PC-9 (cell line): ENCODE results near the gene DNAJB14. TPM values are rescaled to one million over a fixed set of nuclear protein-coding genes. Genes with fewer than 3 reads are reported as not detected.

Experiments
- BruUV-seq: library from RNA; stranded (reverse); fragments of 400-500 nt; replicated peaks from 2 replicates; lab custom pipeline; 2021; lab: Mats Ljungman, UMichigan
- CTCF ChIA-PET: fragments of 300-600 bp; sonication (Branson Sonifier 250); formaldehyde crosslinking; loops from one replicate; lab custom pipeline; 2022; ENCODE audit warnings: antibody characterized with exemption; lab: Charles Lee
- POLR2A ChIA-PET: fragments of 300-600 bp; sonication (Branson Sonifier 250); formaldehyde crosslinking; loops from one replicate; lab custom pipeline; 2022; ENCODE audit warnings: antibody characterized with exemption; ENCODE audit not compliant: unreplicated experiment; lab: Charles Lee
- DNase-seq, 2 experiments: peaks; one replicate each; pipeline versions ENCODE4 v3.0.0 to v3.0.0-alpha.2; 2015 to 2022; ENCODE audit warnings: mixed read lengths in 1 of 2
- H2AFZ ChIP-seq: fragments of 200-600 bp; sonication (generic); 2 replicates; pipeline ENCODE4 v1.8.1; 2017; ENCODE audit warnings: antibody characterized with exemption
- H3F3A ChIP-seq: fragments of 200-600 bp; sonication (generic); 2 replicates; pipeline ENCODE4 v1.8.1; 2017; ENCODE audit warnings: antibody characterized with exemption, mild to moderate bottlenecking, low read depth; ENCODE audit not compliant: insufficient read depth
- H3K27ac ChIP-seq: fragments of 200-600 bp; sonication (generic); 2 replicates; pipeline ENCODE4 v1.6.1; 2016; ENCODE audit warnings: mixed run types
- H3K27me3 ChIP-seq: fragments of 200-600 bp; sonication (generic); 2 replicates; pipeline ENCODE4 v1.6.1; 2016; ENCODE audit warnings: low read depth, mixed run types; ENCODE audit not compliant: insufficient read depth
- H3K36me3 ChIP-seq: fragments of 200-600 bp; sonication (generic); 2 replicates; pipeline ENCODE4 v1.6.1; 2016; ENCODE audit warnings: low read depth, mixed run types
- H3K4me1 ChIP-seq: fragments of 200-600 bp; sonication (generic); replicated peaks from 2 replicates; pipeline ENCODE4 v1.6.1; 2016; ENCODE audit warnings: mixed run types; ENCODE audit not compliant: insufficient read depth
- H3K4me2 ChIP-seq: fragments of 200-600 bp; sonication (generic); 2 replicates; pipeline ENCODE4 v1.6.1; 2017; ENCODE audit warnings: mixed run types
- H3K4me3 ChIP-seq: fragments of 200-600 bp; sonication (generic); 2 replicates; pipeline ENCODE4 v1.6.1; 2016; ENCODE audit warnings: mixed run types
- H3K79me2 ChIP-seq: fragments of 200-600 bp; sonication (generic); 2 replicates; pipeline ENCODE4 v1.6.1; 2017; ENCODE audit warnings: low read depth, mixed run types
- H3K9me2 ChIP-seq: fragments of 200-600 bp; sonication (generic); 2 replicates; pipeline ENCODE4 v1.8.1; 2017; ENCODE audit warnings: mild to moderate bottlenecking; ENCODE audit not compliant: insufficient read depth
- H3K9me3 ChIP-seq: fragments of 200-600 bp; sonication (generic); 2 replicates; pipeline ENCODE4 v1.8.1; 2016; ENCODE audit warnings: low read depth; ENCODE audit not compliant: insufficient read depth
- H4K20me1 ChIP-seq: fragments of 200-600 bp; sonication (generic); 2 replicates; pipeline ENCODE4 v1.8.1; 2017; ENCODE audit not compliant: insufficient read depth
- EZH2 ChIP-seq: fragments of 200-600 bp; sonication (generic); IDR thresholded peaks from 2 replicates; pipeline ENCODE4 v1.8.0; 2017; ENCODE audit warnings: antibody characterized with exemption, low read depth
- intact Hi-C: fragments of 100-400 bp; cut with micrococcal nuclease; formaldehyde crosslinking; loops from one replicate; pipeline ENCODE4 v1.10.0; 2022; ENCODE audit not compliant: unreplicated experiment
- total RNA-seq: library from RNA; stranded (reverse); gene quantifications from 2 replicates; pipeline ENCODE4 v1.2.3, GENCODE V29; 2021
- TF ChIP-seq, protein P1 (sequence below): fragments of 200-600 bp; sonication (generic); conservative IDR thresholded peaks from 2 replicates; pipeline ENCODE4 v1.6.1; 2017; ENCODE audit warnings: mixed run types, antibody characterized with exemption, mild to moderate bottlenecking, moderate library complexity

Gene DNAJB14
- total RNA-seq, 1 experiment from 2014 or later = 28.6 TPM

DNA sequence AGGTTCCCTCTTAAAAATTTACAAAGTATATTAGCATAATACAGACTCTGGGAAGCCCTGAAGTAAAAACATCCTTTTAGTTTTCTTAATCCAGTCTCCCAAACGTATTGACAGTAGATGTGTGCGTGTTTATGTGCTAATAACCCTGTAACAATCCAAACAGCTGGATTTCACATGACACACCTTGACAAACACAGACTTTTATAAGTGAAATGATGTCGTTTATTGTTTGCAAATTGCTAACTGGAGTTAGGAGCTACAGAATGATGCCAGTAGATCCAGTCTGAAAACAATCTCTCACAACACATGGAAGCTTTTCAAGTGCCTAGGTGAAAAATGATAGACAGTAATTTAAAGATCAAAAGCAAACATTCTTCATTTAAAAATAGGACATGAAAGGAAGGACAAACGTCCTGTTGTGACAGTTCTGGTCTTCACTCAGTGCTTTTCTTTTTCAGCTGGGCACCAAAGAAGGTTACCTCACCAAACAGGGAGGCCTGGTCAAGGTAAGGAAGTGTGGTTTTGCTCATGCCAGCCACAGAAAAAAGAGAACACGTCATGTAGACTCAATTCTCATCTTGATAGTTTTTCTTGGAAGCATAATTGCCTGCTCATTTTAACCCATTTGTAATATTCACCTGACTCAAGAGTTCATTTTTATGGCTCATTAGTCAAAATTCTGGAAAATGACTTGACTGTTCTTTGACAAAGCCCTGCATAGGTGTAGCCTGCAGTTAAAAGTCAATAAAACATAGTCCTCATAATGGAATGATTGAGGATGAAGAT is 85.1 kb downstream of the DNAJB14 start:
- H3K36me3 ChIP-seq = 0 out of 2 replicates have a peak, but pooled peaks cover 4% of the 10 kb centered on the region
- H3K4me3 ChIP-seq = no peak overlapping the region
- H3K4me1 ChIP-seq = peaks cover 18% of the 10 kb centered on the region
- H4K20me1 ChIP-seq = no peaks in the 10 kb centered on the region
- POLR2A ChIA-PET = no interaction called here
- H3K4me2 ChIP-seq = no peak overlapping the region
- BruUV-seq = no TSS peak
- no peak for DNase-seq
- no peaks in the 10 kb centered on the region for H3K27me3 ChIP-seq
- H3K9me3 ChIP-seq = no peaks in the 10 kb centered on the region
- intact Hi-C loops = no loop called here
- no peaks in the 10 kb centered on the region; the same call in 1 of the 2 replicates for H3K9me2 ChIP-seq
- no peak overlapping the region for H3K27ac ChIP-seq
- CTCF ChIA-PET = no interaction called here
- H3F3A ChIP-seq = peaks cover 10% of the 10 kb centered on the region; the same call in 1 of the 2 replicates
- no peak overlapping the region for H2AFZ ChIP-seq
- TF ChIP-seq EZH2 = no peak
- TF ChIP-seq, protein P1, sequence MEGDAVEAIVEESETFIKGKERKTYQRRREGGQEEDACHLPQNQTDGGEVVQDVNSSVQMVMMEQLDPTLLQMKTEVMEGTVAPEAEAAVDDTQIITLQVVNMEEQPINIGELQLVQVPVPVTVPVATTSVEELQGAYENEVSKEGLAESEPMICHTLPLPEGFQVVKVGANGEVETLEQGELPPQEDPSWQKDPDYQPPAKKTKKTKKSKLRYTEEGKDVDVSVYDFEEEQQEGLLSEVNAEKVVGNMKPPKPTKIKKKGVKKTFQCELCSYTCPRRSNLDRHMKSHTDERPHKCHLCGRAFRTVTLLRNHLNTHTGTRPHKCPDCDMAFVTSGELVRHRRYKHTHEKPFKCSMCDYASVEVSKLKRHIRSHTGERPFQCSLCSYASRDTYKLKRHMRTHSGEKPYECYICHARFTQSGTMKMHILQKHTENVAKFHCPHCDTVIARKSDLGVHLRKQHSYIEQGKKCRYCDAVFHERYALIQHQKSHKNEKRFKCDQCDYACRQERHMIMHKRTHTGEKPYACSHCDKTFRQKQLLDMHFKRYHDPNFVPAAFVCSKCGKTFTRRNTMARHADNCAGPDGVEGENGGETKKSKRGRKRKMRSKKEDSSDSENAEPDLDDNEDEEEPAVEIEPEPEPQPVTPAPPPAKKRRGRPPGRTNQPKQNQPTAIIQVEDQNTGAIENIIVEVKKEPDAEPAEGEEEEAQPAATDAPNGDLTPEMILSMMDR = no peak
- no peaks in the 10 kb centered on the region for H3K79me2 ChIP-seq

DNA sequence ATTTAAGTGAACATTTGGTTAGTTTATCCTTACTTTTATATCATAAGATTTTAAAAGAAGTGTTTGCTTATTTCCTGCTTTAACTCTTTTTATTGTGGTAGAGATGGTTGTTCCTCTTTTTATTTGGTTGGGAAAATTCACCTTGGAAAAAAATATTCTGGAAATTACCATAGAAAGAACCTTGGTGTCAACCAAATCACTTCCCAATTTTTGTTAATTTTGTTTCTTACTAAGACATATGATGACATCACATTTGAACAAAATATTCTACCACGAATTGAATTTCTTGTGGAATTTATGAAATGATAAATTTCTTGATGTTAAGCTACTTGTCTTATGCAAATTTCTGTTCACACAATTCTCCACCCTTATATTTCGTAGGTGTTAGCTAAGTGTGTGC is 85.9 kb downstream of the DNAJB14 start:
- ChIA-PET POLR2A (no interaction called here), CTCF (no interaction called here)
- H3F3A ChIP-seq = peaks cover 10% of the 10 kb centered on the region; the same call in 1 of the 2 replicates
- no peak for TF ChIP-seq EZH2
- TF ChIP-seq, protein P1 = no peak
- DNase-seq = no peak
- no peak overlapping the region for H3K4me2 ChIP-seq
- no peaks in the 10 kb centered on the region for H4K20me1 ChIP-seq
- no peaks in the 10 kb centered on the region; the same call in 1 of the 2 replicates for H3K9me2 ChIP-seq
- no TSS peak for BruUV-seq
- H3K79me2 ChIP-seq = no peaks in the 10 kb centered on the region
- no peaks in the 10 kb centered on the region; the same call in 1 of the 2 replicates for H3K36me3 ChIP-seq
- no peaks in the 10 kb centered on the region for H3K9me3 ChIP-seq
- no peak overlapping the region for H3K4me3 ChIP-seq
- H2AFZ ChIP-seq = no peak overlapping the region
- H3K27me3 ChIP-seq = no peaks in the 10 kb centered on the region
- intact Hi-C loops = no loop called here
- peaks cover 26% of the 10 kb centered on the region for H3K4me1 ChIP-seq
- no peak overlapping the region for H3K27ac ChIP-seq

DNA sequence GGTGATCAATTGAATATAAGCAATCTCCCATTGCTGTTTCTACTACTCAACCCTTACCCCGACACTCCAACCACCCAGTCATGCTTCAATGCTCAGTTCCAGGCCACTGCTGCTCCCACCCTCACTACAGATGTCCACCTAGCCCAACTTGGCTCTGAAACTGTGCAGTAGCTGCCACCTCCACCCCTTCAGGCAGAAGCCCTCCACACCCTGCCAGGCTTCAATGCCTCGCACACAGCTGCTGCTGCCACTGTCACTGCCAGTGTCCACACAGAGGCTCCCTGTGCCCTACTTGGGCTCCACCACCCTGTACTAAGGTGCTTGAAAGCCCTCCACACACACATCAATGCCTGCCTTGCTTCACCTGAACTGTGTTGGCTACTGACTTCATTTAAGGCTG is 86.8 kb downstream of the DNAJB14 start:
- H3K4me2 ChIP-seq = no peak overlapping the region

More for the DNA sequence above, 86.8 kb downstream of the DNAJB14 start:
- H3K4me3 ChIP-seq = no peak overlapping the region
- BruUV-seq = no TSS peak
- no peaks in the 10 kb centered on the region for H4K20me1 ChIP-seq
- no peaks in the 10 kb centered on the region for H3K79me2 ChIP-seq
- H3F3A ChIP-seq = peaks cover 10% of the 10 kb centered on the region; the same call in 1 of the 2 replicates
- H3K9me3 ChIP-seq = no peaks in the 10 kb centered on the region
- CTCF ChIA-PET = no interaction called here
- no peak for DNase-seq
- no peak overlapping the region for H2AFZ ChIP-seq
- intact Hi-C loops = no loop called here
- no peaks in the 10 kb centered on the region for H3K27me3 ChIP-seq
- H3K9me2 ChIP-seq = no peaks in the 10 kb centered on the region; the same call in 1 of the 2 replicates
- POLR2A ChIA-PET = no interaction called here
- TF ChIP-seq, protein P1 = no peak
- no peak for TF ChIP-seq EZH2
- H3K36me3 ChIP-seq = peaks cover 4% of the 10 kb centered on the region; the same call in 1 of the 2 replicates
- H3K27ac ChIP-seq = no peak overlapping the region
- peaks cover 27% of the 10 kb centered on the region for H3K4me1 ChIP-seq
